CD14-positive monocyte (primary cell): Measurements from ENCODE around the gene NOXRED1. TPM values are rescaled to one million over a fixed set of nuclear protein-coding genes. Genes with fewer than 3 reads are reported as not detected.

ENCODE experiments used
- DNase-seq, 3 donors: peaks; one replicate each; pipeline ENCODE4 v3.0.0-alpha.2; 2011 to 2022
- H2AFZ ChIP-seq: 2 replicates; pipeline ENCODE4 v1.6.0; 2012; ENCODE audit warnings: mild to moderate bottlenecking, low read depth, low read length, inconsistent platforms; ENCODE audit not compliant: insufficient read depth, poor library complexity, severe bottlenecking
- H3K27ac ChIP-seq, 2 donors: 1 replicate in 1 of 2; 2 replicates in 1 of 2; pipeline ENCODE4 v1.5.1; 2012 to 2013; ENCODE audit warnings: low read length in 2 of 2, control low read depth in 1 of 2, inconsistent platforms in 1 of 2, low read depth in 1 of 2, mild to moderate bottlenecking in 1 of 2
- H3K27me3 ChIP-seq, 2 donors: one replicate each; pipeline versions ENCODE4 v1.6.0 to v1.6.1; 2011 to 2013; ENCODE audit warnings: low read length in 2 of 2; ENCODE audit not compliant: control insufficient read depth in 2 of 2, insufficient read depth in 2 of 2
- H3K36me3 ChIP-seq, 2 donors: replicated peaks in 1 of 2; 1 replicate in 1 of 2; 2 replicates in 1 of 2; pipeline versions ENCODE4 v1.5.1 to v1.6.1; 2012 to 2013; ENCODE audit warnings: low read length in 2 of 2, control low read depth in 1 of 2, inconsistent platforms in 1 of 2, mild to moderate bottlenecking in 1 of 2; ENCODE audit not compliant: insufficient read depth in 2 of 2, control insufficient read depth in 1 of 2
- H3K4me1 ChIP-seq, 2 donors: 1 replicate in 1 of 2; 2 replicates in 1 of 2; pipeline versions ENCODE4 v1.5.1 to v1.6.1; 2012 to 2013; ENCODE audit warnings: low read length in 2 of 2, control low read depth in 1 of 2, inconsistent platforms in 1 of 2, mild to moderate bottlenecking in 1 of 2, moderate library complexity in 1 of 2; ENCODE audit not compliant: insufficient read depth in 2 of 2, control insufficient read depth in 1 of 2
- H3K4me2 ChIP-seq: replicated peaks from 2 replicates; pipeline ENCODE3; 2012; ENCODE audit warnings: low read length, moderate library complexity, mild to moderate bottlenecking; ENCODE audit not compliant: poor library complexity, severe bottlenecking; ENCODE audit errors: extremely low read depth
- H3K4me3 ChIP-seq, 3 experiments: fragments of 200-600 bp in 1 of 3; sonication (generic) in 1 of 3; replicated peaks in 1 of 3; 1 replicate in 2 of 3; 2 replicates in 1 of 3; pipeline ENCODE4 v1.5.1; 2011 to 2013; ENCODE audit warnings: low read length in 3 of 3, mild to moderate bottlenecking in 3 of 3, control low read depth in 2 of 3, low read depth in 2 of 3, inconsistent platforms in 1 of 3, moderate library complexity in 1 of 3
- H3K79me2 ChIP-seq: 2 replicates; pipeline ENCODE4 v1.6.0; 2012; ENCODE audit warnings: mild to moderate bottlenecking, control low read depth, inconsistent platforms, low read length, moderate library complexity; ENCODE audit not compliant: insufficient read depth
- H3K9ac ChIP-seq: 2 replicates; pipeline ENCODE4 v1.6.0; 2017; ENCODE audit warnings: low read length, mild to moderate bottlenecking; ENCODE audit not compliant: insufficient read depth, poor library complexity, severe bottlenecking
- H3K9me3 ChIP-seq, 2 donors: replicated peaks in 1 of 2; 1 replicate in 1 of 2; 2 replicates in 1 of 2; pipeline versions ENCODE4 v1.5.1 to v1.6.1; 2012 to 2013; ENCODE audit warnings: low read length in 2 of 2, control low read depth in 1 of 2; ENCODE audit not compliant: control insufficient read depth in 1 of 2, insufficient read depth in 1 of 2
- H4K20me1 ChIP-seq: 2 replicates; pipeline ENCODE4 v1.6.0; 2012; ENCODE audit warnings: mild to moderate bottlenecking, low read length, control low read depth, moderate library complexity; ENCODE audit not compliant: insufficient read depth
- H3K27ac Mint-ChIP-seq, 7 donors: one replicate each; pipeline ENCODE4 v1.8.0; 2020; ENCODE audit warnings: mild to moderate bottlenecking in 7 of 7, mixed read lengths in 7 of 7, moderate library complexity in 6 of 7, inconsistent platforms in 2 of 7
- H3K27me3 Mint-ChIP-seq, 3 donors: one replicate each; pipeline ENCODE4 v1.8.0; 2021 to 2022; ENCODE audit warnings: low read depth in 3 of 3, mild to moderate bottlenecking in 3 of 3, mixed read lengths in 3 of 3, moderate library complexity in 3 of 3, inconsistent platforms in 1 of 3
- H3K36me3 Mint-ChIP-seq, 2 donors: one replicate each; pipeline ENCODE4 v1.8.0; 2020; ENCODE audit warnings: mixed read lengths in 2 of 2, inconsistent platforms in 1 of 2, mild to moderate bottlenecking in 1 of 2
- H3K4me1 Mint-ChIP-seq: one replicate; pipeline ENCODE4 v1.8.0; 2020; ENCODE audit warnings: mild to moderate bottlenecking, mixed read lengths
- H3K4me3 Mint-ChIP-seq, 2 donors: one replicate each; pipeline ENCODE4 v1.8.0; 2020; ENCODE audit warnings: mild to moderate bottlenecking in 2 of 2, mixed read lengths in 2 of 2, moderate library complexity in 1 of 2
- H3K9me3 Mint-ChIP-seq, 7 donors: one replicate each; pipeline ENCODE4 v1.8.0; 2020 to 2022; ENCODE audit warnings: mixed read lengths in 7 of 7, mild to moderate bottlenecking in 6 of 7, moderate library complexity in 6 of 7, inconsistent platforms in 2 of 7
- WGBS: methylation state at CpG from one replicate; pipeline ENCODE4 v1.1.5; 2013; ENCODE audit warnings: missing lambda C conversion rate; ENCODE audit not compliant: insufficient coverage; 5-methylcytosine and 5-hydroxymethylcytosine counted together
- intact Hi-C, 2 donors: fragments of 100-400 bp; cut with micrococcal nuclease; formaldehyde crosslinking; loops; one replicate each; pipeline versions ENCODE4 v1.15.0 to v1.15.1; 2023
- polyA plus RNA-seq, 3 donors: library from polyadenylated mRNA; depleted of rRNA in 1 of 3; unstranded in 2 of 3; stranded (reverse) in 1 of 3; fragments of 300-500 nt in 2 of 3; fragments of >200 nt in 1 of 3; fragmentation: Illumina TruSeq in 2 of 3; gene quantifications; 1 replicate in 2 of 3; 2 replicates in 1 of 3; pipeline ENCODE4 v1.2.3, GENCODE V29; 2012 to 2021
- small RNA-seq: library from RNA; depleted of rRNA; stranded (forward); fragments of <200 nt; gene quantifications from one replicate; pipeline ENCODE3, GENCODE V24; 2012; ENCODE audit warnings: low read depth; ENCODE audit not compliant: insufficient read length
- TF ChIP-seq, protein P1 (sequence below): fragments of 200-600 bp; IDR thresholded peaks from one replicate; pipeline ENCODE4 v1.8.0; 2022; ENCODE audit warnings: antibody characterized with exemption, mild to moderate bottlenecking

Gene NOXRED1
- polyA plus RNA-seq, 3 donors: 0.39 TPM; not detected in 2

DNA sequence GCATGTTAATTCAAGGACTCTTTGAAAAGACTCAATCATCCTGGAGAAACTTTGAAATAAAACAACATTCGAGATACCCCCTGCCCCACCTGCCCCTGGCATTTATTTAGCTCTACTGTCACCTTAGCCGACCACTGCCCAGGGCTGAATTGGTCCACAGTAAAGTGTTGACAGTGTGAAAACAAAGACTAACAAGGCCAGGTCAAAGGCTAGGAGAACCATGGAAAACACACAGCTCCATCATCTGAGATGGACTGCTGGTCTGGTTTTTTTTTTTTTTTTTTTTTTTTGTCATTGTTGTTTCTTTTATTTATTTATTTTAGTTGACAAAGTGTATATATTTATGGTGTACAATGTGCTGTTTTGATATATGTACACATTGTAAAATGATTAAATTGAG is 76.8 kb downstream of the NOXRED1 start:
- no peak overlapping the region for H3K4me2 ChIP-seq
- no peaks in the 10 kb centered on the region for H3K27me3 ChIP-seq
- peak overlapping the region in 1 of 7 donors; percentile 51 for H3K27ac Mint-ChIP-seq
- H3K79me2 ChIP-seq: peaks cover 6% of the 10 kb centered on the region
- no peak overlapping the region for H3K9ac ChIP-seq
- H3K9me3 ChIP-seq: no peaks in the 10 kb centered on the region
- H3K27ac ChIP-seq: no peak overlapping the region
- no peak overlapping the region for H2AFZ ChIP-seq
- no peaks in the 10 kb centered on the region for H4K20me1 ChIP-seq
- H3K4me1 Mint-ChIP-seq: peaks cover 39% of the 10 kb centered on the region
- H3K36me3 ChIP-seq: peaks cover 30 to 46% of the 10 kb centered on the region in 2 donors
- peaks cover 48 to 54% of the 10 kb centered on the region in 2 donors for H3K36me3 Mint-ChIP-seq
- no peak overlapping the region for H3K4me3 Mint-ChIP-seq
- no peak for DNase-seq
- TF ChIP-seq, protein P1, sequence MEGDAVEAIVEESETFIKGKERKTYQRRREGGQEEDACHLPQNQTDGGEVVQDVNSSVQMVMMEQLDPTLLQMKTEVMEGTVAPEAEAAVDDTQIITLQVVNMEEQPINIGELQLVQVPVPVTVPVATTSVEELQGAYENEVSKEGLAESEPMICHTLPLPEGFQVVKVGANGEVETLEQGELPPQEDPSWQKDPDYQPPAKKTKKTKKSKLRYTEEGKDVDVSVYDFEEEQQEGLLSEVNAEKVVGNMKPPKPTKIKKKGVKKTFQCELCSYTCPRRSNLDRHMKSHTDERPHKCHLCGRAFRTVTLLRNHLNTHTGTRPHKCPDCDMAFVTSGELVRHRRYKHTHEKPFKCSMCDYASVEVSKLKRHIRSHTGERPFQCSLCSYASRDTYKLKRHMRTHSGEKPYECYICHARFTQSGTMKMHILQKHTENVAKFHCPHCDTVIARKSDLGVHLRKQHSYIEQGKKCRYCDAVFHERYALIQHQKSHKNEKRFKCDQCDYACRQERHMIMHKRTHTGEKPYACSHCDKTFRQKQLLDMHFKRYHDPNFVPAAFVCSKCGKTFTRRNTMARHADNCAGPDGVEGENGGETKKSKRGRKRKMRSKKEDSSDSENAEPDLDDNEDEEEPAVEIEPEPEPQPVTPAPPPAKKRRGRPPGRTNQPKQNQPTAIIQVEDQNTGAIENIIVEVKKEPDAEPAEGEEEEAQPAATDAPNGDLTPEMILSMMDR: no peak
- H3K9me3 Mint-ChIP-seq: peaks cover 0 to 2% (median 0%) of the 10 kb centered on the region in 7 donors
- no peaks in the 10 kb centered on the region for H3K27me3 Mint-ChIP-seq
- no peak overlapping the region for H3K4me3 ChIP-seq
- intact Hi-C loops: no loop called here
- peaks cover 32 to 35% of the 10 kb centered on the region in 2 donors for H3K4me1 ChIP-seq
- no CpG with 5 or more reads among the region's 2 CpGs for WGBS

DNA sequence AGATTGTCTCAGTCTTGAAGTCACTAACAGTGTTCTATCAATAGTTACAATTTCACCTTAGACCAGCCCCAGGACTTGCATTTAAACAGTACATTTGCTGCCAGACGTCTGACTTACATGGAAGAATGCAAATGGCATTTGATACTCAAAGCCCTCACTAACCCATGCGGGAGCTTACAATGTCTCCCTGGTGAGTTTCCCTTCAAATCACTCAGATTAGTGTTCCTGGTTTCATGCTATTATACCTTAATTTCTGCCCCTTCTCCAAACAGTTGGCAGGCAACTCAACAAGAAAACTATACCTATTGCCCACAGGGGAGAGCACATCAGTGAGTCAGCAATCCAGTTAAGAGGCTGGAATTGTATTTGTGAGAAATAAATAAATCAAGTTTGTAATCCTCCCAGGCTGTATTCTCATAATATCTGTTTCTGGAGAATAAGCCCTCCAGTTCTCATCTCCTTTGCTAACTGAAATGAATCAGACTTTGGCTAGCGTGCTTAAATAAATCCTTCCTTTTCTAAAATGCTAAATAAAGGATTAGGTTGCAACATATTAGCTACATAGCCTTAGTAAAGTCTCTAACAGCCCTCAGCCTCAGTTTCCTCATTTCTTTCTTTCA is 78.8 kb downstream of the NOXRED1 start:
- Mint-ChIP-seq H3K27ac (peak overlapping the region in 4 of 7 donors; percentile 21 to 68 (median 30)), H3K9me3 (peaks cover 0 to 1% (median 0%) of the 10 kb centered on the region in 7 donors), H3K4me3 (no peak overlapping the region), H3K36me3 (peaks cover 56 to 59% of the 10 kb centered on the region in 2 donors), H3K4me1 (peaks cover 37% of the 10 kb centered on the region), H3K27me3 (no peaks in the 10 kb centered on the region)
- Histone ChIP-seq H3K9me3 (no peaks in the 10 kb centered on the region), H3K4me2 (no peak overlapping the region), H4K20me1 (no peaks in the 10 kb centered on the region), H3K79me2 (peaks cover 3% of the 10 kb centered on the region), H3K9ac (no peak overlapping the region), H3K4me1 (peaks cover 32 to 35% of the 10 kb centered on the region in 2 donors), H3K4me3 (no peak overlapping the region), H3K27me3 (no peaks in the 10 kb centered on the region), H3K36me3 (peaks cover 43 to 52% of the 10 kb centered on the region in 2 donors), H2AFZ (no peak overlapping the region), H3K27ac (peak overlapping the region in 1 of 2 donors; percentile 27)
- DNase-seq: peak in 1 of 3 donors; percentile 6
- 93% methylated on average over 2 of the region's 3 CpGs for WGBS
- TF ChIP-seq, protein P1: no peak
- intact Hi-C loops: no loop called here

Small RNAs within 50 kb of the gene (small RNA-seq; reads per million reads assigned to genes)
- not detected for gene RF00404

Other genes starting within 250 kb of the NOXRED1 start
- 1 to 10 TPM in 1 of 3 donors, under 1 TPM in 1, not detected in 1; 0.78 to 4.4 TPM for gene TMEM63C, start 241.7 kb downstream of the NOXRED1 start, polyA plus RNA-seq
- not detected for gene NGB, start 152.3 kb downstream of the NOXRED1 start, polyA plus RNA-seq
- 1 to 10 TPM; 1.5 to 8.9 (median 1.8) TPM for gene POMT2, start 102.6 kb downstream of the NOXRED1 start, polyA plus RNA-seq
- gene GSTZ1, start 102.5 kb downstream of the NOXRED1 start, polyA plus RNA-seq: 10 to 100 TPM; 12.8 to 16.4 (median 15.3) TPM
- gene TMED8, start 46.4 kb downstream of the NOXRED1 start, polyA plus RNA-seq: 1 to 10 TPM; 5.4 to 6.2 (median 6.1) TPM
- under 1 TPM in 2 of 3 donors, not detected in 1; 0.08 to 0.65 TPM for gene SAMD15, start 46.1 kb downstream of the NOXRED1 start, polyA plus RNA-seq
- gene VIPAS39, start 34.1 kb upstream of the NOXRED1 start, polyA plus RNA-seq: 10 to 100 TPM in 2 of 3 donors, 1 to 10 TPM in 1; 8.1 to 17.8 (median 10.8) TPM
- gene AHSA1, start 34.6 kb upstream of the NOXRED1 start, polyA plus RNA-seq: 10 to 100 TPM; 59.5 to 72.5 (median 71.5) TPM
- gene ISM2, start 75.3 kb upstream of the NOXRED1 start, polyA plus RNA-seq: not detected
- 10 to 100 TPM; 38.1 to 81.9 (median 73.1) TPM for gene SPTLC2, start 193.1 kb upstream of the NOXRED1 start, polyA plus RNA-seq